Keratinocyte (primary cell): ENCODE results near the gene SSB.
"Not testable (repeated sequence)": the region's sequence is repeated elsewhere in the genome, so short reads cannot be mapped to it uniquely, and the experiment has no call there.

Experiments used
- EZH2 ChIP-seq: IDR thresholded peaks from one replicate; pipeline ENCODE4 v1.6.1; 2012; ENCODE audit warnings: inconsistent platforms, mild to moderate bottlenecking, low read length, moderate library complexity
- TF ChIP-seq, protein P1 (sequence below), 3 experiments: IDR thresholded peaks in 1 of 3; conservative IDR thresholded peaks in 1 of 3; optimal IDR thresholded peaks in 1 of 3; 2 replicates in 2 of 3; 3 replicates in 1 of 3; pipeline versions ENCODE3 to v1.5.1; 2011; ENCODE audit warnings: low read length in 3 of 3, mild to moderate bottlenecking in 3 of 3, moderate library complexity in 2 of 3, control low read depth in 1 of 3, inconsistent platforms in 1 of 3; ENCODE audit not compliant: insufficient read depth in 2 of 3; ENCODE audit errors: extremely low read depth in 1 of 3

DNA sequence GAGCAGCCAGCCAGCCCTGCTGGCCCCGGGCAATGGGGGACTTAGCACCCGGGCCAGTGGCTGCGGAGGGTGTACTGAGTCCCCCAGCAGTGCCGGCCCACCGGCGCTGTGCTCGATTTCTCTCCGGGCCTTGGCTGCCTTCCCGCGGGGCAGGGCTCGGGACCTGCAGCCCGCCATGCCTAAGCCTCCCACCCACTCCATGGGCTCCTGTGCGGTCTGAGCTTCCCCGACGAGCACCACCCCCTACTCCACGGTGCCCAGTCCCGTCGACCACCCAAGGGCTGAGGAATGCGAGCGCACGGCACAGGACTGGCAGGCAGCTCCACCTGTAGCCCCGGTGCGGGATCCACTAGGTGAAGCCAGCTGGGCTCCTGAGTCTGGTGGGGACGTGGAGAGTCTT lies 43.0 kb downstream of the SSB start:
- TF ChIP-seq, protein P1, sequence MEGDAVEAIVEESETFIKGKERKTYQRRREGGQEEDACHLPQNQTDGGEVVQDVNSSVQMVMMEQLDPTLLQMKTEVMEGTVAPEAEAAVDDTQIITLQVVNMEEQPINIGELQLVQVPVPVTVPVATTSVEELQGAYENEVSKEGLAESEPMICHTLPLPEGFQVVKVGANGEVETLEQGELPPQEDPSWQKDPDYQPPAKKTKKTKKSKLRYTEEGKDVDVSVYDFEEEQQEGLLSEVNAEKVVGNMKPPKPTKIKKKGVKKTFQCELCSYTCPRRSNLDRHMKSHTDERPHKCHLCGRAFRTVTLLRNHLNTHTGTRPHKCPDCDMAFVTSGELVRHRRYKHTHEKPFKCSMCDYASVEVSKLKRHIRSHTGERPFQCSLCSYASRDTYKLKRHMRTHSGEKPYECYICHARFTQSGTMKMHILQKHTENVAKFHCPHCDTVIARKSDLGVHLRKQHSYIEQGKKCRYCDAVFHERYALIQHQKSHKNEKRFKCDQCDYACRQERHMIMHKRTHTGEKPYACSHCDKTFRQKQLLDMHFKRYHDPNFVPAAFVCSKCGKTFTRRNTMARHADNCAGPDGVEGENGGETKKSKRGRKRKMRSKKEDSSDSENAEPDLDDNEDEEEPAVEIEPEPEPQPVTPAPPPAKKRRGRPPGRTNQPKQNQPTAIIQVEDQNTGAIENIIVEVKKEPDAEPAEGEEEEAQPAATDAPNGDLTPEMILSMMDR (optimal IDR thresholded peaks at IDR 0.05 in 1 of 3, IDR thresholded peaks at IDR 0.05 in 1 of 3, conservative IDR thresholded peaks at IDR 0.05 in 1 of 3; ENCODE audit: extremely low read depth in 1 of 3, insufficient read depth in 2 of 3, low read length in 3 of 3) = not testable (repeated sequence)
- TF ChIP-seq EZH2 = not testable (repeated sequence)
